ENCODE data around the gene WNT3A.

The WNT3A gene

GRCh38 chr1:228058949-228059633 is 52.3 kb downstream of the WNT3A start:
- DNase-seq: peak; percentile 39

GRCh38 chr1:228059634-228060457 is 53.0 kb downstream of the WNT3A start:
- DNase-seq: peak; percentile 66

- no peak for DNase-seq
These were observed 53.8 kb downstream of the WNT3A start for GRCh38 chr1:228060458-228061190.

GRCh38 chr1:228061411-228062084 is 54.8 kb downstream of the WNT3A start:
- no peak for DNase-seq

GRCh38 chr1:228062085-228062791 is 55.4 kb downstream of the WNT3A start:
- DNase-seq: no peak

DNA sequence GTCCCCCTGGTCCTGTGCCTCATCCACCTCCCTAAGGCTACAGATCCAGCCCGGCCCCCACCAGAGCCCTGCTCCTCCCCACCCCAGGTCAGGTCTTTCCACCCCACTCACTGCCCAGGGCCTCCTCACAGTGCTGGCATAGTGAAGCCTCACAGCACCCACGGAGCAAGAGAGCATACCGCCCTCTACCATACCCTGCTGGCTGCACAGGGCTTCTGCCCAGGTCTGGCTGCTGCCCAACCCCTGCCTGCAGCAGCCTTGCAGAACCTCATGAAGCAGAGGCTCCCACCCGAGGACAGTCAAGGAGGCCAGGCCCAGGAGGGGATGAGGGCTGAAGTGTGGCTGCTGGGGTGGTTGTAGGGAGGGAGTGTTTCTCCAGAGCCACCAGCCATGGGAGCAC is 56.0 kb downstream of the WNT3A start:
- DNase-seq: no peak

GRCh38 chr1:228063251-228064191 is 56.7 kb downstream of the WNT3A start:
- DNase-seq: no peak

GRCh38 chr1:228064296-228064695 is 57.5 kb downstream of the WNT3A start:
- no peak for DNase-seq

DNA sequence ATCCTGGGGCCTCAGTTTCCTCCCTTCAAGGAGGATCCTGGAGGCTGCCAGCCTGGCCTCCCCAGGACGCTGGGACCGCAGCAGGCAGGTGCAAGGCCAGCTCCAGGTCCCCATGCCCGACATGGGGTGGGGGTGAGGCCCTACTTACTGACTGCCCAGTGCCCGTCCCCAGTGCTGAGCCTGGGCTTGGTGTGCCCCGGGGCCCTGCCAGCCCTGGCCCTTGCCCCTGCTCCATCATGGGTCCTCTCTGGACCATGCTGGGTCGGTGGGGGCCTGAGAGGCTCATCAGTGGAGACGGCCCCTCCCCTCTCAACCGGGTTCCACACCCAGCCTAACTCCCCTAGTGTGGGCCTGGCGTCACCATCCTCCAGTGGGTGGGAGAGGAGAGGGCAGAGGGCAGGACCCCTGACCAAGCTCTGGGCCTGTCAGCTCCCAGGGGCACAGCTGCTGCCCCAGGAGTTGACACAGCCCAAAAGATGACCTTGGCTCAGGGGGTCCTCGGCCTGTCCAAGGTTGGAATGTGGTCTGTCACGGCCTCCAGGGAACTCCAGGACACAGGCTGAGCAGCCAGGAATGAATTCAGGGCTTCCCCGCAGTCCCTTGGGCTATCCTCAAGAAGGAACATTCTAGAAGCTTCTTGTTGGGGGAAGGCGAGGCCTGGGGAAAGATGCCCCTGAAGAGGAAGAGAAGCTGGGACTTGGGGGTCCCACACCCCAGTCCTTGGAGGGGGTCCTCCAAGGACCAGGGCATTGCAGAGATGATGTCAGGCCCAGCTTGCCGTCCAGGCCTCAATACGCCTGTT is 58.1 kb downstream of the WNT3A start:
- DNase-seq: no peak

DNA sequence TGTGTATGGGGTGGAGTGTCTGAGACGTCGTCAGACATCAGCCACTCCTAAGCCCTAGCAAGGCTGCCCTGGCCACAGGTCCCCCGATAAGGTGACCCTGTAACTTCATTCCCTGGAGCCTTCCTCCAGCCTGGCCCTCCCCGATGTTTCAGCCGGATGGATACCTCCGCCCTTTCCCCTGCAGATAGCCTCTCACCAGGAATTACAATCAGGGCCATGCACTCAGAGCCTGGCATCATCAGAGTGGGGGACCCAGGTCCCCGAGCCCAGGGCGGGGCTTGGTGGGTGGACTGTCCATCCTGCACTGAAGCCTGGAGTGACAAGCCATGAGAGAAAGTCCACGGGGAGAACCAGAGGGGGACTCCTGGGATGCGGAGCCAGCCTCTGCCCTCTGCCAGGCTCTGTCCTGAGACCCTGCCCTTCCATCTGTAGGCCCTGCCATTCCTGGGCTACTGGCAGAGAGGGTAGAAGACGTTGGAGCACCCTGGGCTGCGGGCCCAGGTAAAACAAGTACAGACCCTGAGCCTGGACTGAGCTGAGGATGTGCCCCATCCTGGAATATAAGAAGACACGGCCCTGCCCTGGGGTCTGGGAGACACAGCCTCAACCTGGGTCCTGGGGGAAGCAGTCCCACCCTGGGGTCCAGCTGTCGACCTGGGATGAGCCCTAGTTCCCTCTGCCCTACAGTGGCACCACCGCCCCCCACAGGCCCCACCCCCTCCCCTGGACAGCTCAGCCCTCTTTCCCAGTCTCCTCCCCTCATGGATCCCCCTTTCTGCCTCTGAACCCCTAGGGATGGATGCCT is 58.9 kb downstream of the WNT3A start:
- no peak for DNase-seq

DNA sequence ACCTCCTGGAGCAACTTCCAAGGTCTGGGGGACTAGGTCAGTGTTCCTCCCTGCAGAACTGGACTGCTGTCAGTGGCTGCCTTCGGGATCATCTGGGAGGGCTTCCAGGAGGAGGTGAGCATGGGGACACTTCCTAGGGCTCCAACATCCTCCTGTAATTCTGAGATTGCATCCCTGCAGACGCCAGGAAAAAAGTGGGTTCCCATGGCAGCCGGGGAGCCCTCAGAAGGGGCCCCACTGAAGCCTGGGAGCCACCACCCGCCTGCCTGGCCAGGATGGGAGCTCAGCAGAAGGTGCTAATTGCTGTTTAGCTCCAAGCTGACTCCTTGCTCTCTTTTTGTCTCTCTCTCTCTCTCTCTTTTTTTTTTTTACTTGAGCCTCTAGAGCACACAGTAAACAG is 59.6 kb downstream of the WNT3A start:
- DNase-seq: no peak

GRCh38 chr1:228066891-228067654 is 60.3 kb downstream of the WNT3A start:
- no peak for DNase-seq

DNA sequence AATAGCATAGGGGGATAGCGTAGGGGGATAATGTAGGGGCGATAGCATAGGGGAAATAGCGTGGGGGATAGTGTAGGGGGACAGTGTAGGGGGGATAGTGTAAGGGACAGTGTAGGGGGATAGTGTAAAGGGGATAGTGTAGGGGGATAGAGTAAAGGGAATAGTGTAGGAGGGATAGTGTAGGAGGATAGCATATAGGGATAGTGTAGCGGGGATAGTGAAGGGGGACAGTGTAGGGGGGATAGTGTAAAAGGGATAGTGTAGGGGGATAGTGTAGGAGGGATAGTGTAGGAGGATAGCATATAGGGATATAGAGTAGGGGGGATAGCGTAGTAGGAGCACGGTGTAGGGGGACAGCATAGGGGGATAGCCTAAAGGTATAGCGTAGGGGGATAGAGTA is 61.6 kb downstream of the WNT3A start:
- no peak for DNase-seq

- DNase-seq: no peak
These were observed 63.4 kb downstream of the WNT3A start for GRCh38 chr1:228070173-228070572.

GRCh38 chr1:228070851-228071250 is 64.1 kb downstream of the WNT3A start:
- no peak for DNase-seq

GRCh38 chr1:228071839-228072657 is 65.2 kb downstream of the WNT3A start:
- DNase-seq: no peak

GRCh38 chr1:228072658-228073043 is 65.9 kb downstream of the WNT3A start:
- DNase-seq: no peak
